OCI-LY1 (cell line): ENCODE measurements around the gene ASAP3.

Experiments
- H2AFZ ChIP-seq: fragments of 200-600 bp; sonication (generic), shearing (Covaris generic); 2 replicates; pipeline ENCODE4 v1.6.0; 2014; ENCODE audit warnings: antibody characterized with exemption, mild to moderate bottlenecking, low read length
- H3F3A ChIP-seq: fragments of 200-600 bp; sonication (generic), shearing (Covaris generic); 2 replicates; pipeline ENCODE4 v1.6.0; 2014; ENCODE audit warnings: mild to moderate bottlenecking, antibody characterized with exemption, low read length, moderate library complexity; ENCODE audit not compliant: insufficient read depth
- H3K27ac ChIP-seq: fragments of 200-600 bp; sonication (generic); 2 replicates; pipeline ENCODE4 v1.5.1; 2014; ENCODE audit warnings: low read length, mixed run types, mild to moderate bottlenecking, low read depth; ENCODE audit not compliant: poor library complexity, severe bottlenecking
- H3K27me3 ChIP-seq: fragments of 200-600 bp; sonication (generic); 2 replicates; pipeline ENCODE4 v1.6.0; 2014; ENCODE audit warnings: antibody characterized with exemption, mild to moderate bottlenecking, low read length, moderate library complexity; ENCODE audit not compliant: insufficient read depth
- H3K36me3 ChIP-seq: fragments of 200-600 bp; sonication (generic); 2 replicates; pipeline ENCODE4 v1.6.1; 2014; ENCODE audit warnings: mild to moderate bottlenecking, antibody characterized with exemption, low read length, moderate library complexity, mixed read lengths; ENCODE audit not compliant: insufficient read depth
- H3K4me1 ChIP-seq: fragments of 200-600 bp; sonication (generic); 2 replicates; pipeline ENCODE4 v1.5.1; 2014; ENCODE audit warnings: mild to moderate bottlenecking, low read length, moderate library complexity; ENCODE audit not compliant: insufficient read depth, severe bottlenecking
- H3K4me2 ChIP-seq: fragments of 200-600 bp; sonication (generic), shearing (Covaris generic); 2 replicates; pipeline ENCODE4 v1.6.1; 2014; ENCODE audit warnings: low read length
- H3K4me3 ChIP-seq: fragments of 200-600 bp; sonication (generic); 2 replicates; pipeline ENCODE4 v1.5.1; 2014; ENCODE audit warnings: low read length, low read depth, mild to moderate bottlenecking, mixed read lengths; ENCODE audit not compliant: poor library complexity, severe bottlenecking
- H3K79me2 ChIP-seq: fragments of 200-600 bp; shearing (Covaris generic); 2 replicates; pipeline ENCODE4 v1.6.1; 2016; ENCODE audit warnings: mixed run types, low read length, mixed read lengths; ENCODE audit not compliant: insufficient read depth
- H3K9ac ChIP-seq: fragments of 200-600 bp; sonication (generic), shearing (Covaris generic); 2 replicates; pipeline ENCODE4 v1.6.1; 2014; ENCODE audit warnings: mild to moderate bottlenecking, low read length, mixed read lengths
- H3K9me2 ChIP-seq: fragments of 200-600 bp; sonication (generic), shearing (Covaris generic); 2 replicates; pipeline ENCODE4 v1.6.1; 2014; ENCODE audit warnings: low read depth, mild to moderate bottlenecking, low read length, mixed read lengths
- H3K9me3 ChIP-seq: fragments of 200-600 bp; shearing (Covaris generic); 2 replicates; pipeline ENCODE4 v1.6.1; 2014; ENCODE audit warnings: low read length, mixed read lengths
- H4K20me1 ChIP-seq: fragments of 200-600 bp; sonication (generic), shearing (Covaris generic); 2 replicates; pipeline ENCODE4 v1.6.0; 2016; ENCODE audit warnings: mild to moderate bottlenecking, low read length; ENCODE audit not compliant: insufficient read depth
- EZH2 ChIP-seq: fragments of 200-600 bp; sonication (generic), shearing (Covaris generic); IDR thresholded peaks from 2 replicates; pipeline ENCODE4 v1.8.0; 2017; ENCODE audit warnings: borderline replicate concordance, mixed run types, mild to moderate bottlenecking, antibody characterized with exemption, low read length, moderate library complexity, mixed read lengths
- TF ChIP-seq, protein P1 (sequence below): fragments of 200-600 bp; sonication (generic), shearing (Covaris generic); IDR thresholded peaks from 2 replicates; pipeline ENCODE4 v1.5.1; 2017; ENCODE audit warnings: mild to moderate bottlenecking, antibody characterized with exemption, low read length, moderate library complexity, mixed read lengths

ASAP3 gene

DNA sequence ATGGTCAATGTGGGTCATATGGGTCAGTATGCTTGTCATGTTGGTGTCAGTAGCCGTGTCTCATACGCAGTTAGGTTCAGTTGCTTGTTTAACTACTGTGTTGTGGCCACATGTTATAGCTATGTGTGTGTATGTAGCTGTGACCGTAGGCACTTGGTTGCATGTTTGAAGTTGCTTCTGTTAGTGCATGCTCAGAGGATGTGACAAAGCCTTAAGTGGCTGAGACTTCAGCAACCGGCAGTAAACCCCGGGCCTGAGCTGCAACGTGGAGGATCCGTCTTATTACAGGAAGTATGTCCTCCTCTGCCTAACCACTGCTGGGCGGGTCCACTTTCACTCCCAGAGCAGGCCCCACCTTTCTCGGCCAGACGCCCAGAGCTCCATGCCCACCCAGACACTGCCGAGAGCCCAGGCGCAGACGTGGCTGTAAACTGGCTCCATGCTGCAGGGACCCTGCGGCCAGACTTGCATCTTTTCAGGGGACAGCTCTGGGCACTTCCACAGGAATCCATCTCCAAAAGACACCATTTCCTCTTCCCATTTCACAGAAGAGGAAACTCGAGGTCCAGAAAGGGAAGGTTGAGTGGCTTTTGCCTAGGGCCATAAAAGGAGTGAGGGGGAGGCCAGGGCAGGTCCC is 61.6 kb downstream of the ASAP3 start:
- no peaks in the 10 kb centered on the region for H4K20me1 ChIP-seq
- H3K79me2 ChIP-seq, result no peaks in the 10 kb centered on the region
- H2AFZ ChIP-seq, result no peak overlapping the region
- TF ChIP-seq EZH2, result no peak
- TF ChIP-seq, protein P1, sequence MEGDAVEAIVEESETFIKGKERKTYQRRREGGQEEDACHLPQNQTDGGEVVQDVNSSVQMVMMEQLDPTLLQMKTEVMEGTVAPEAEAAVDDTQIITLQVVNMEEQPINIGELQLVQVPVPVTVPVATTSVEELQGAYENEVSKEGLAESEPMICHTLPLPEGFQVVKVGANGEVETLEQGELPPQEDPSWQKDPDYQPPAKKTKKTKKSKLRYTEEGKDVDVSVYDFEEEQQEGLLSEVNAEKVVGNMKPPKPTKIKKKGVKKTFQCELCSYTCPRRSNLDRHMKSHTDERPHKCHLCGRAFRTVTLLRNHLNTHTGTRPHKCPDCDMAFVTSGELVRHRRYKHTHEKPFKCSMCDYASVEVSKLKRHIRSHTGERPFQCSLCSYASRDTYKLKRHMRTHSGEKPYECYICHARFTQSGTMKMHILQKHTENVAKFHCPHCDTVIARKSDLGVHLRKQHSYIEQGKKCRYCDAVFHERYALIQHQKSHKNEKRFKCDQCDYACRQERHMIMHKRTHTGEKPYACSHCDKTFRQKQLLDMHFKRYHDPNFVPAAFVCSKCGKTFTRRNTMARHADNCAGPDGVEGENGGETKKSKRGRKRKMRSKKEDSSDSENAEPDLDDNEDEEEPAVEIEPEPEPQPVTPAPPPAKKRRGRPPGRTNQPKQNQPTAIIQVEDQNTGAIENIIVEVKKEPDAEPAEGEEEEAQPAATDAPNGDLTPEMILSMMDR, result no peak
- H3K27ac ChIP-seq, result no peak overlapping the region
- no peaks in the 10 kb centered on the region for H3K36me3 ChIP-seq
- no peak overlapping the region for H3K9ac ChIP-seq
- H3K9me3 ChIP-seq, result no peaks in the 10 kb centered on the region
- H3K9me2 ChIP-seq, result no peaks in the 10 kb centered on the region
- no peaks in the 10 kb centered on the region for H3F3A ChIP-seq
- H3K4me3 ChIP-seq, result no peak overlapping the region
- H3K27me3 ChIP-seq, result no peaks in the 10 kb centered on the region; the same call in 1 of the 2 replicates
- no peak overlapping the region for H3K4me2 ChIP-seq
- no peaks in the 10 kb centered on the region for H3K4me1 ChIP-seq

DNA sequence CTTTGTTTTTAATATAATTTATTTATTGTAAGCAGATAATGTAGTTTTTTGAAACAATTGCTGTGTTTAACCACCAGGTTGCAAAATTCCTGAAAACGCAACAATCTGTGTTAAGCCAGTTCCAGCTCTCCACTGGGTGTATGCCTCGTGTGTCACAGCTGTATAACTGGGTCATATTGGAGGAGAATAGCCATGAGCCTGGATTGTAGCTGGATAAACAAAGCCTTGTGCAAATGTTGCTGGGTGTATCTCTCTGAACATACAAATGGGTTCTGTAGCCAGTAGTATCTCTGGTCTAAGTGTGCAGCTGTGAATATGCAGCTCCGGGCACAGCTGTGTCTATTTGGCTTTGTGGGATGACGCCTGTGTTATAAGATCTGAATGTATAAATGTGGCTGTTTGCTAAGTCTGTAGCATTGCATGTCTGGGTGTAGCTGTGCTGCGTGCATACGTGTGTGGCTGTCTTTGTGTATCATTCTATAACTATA is 62.2 kb downstream of the ASAP3 start:
- Histone ChIP-seq H3K27ac (no peak overlapping the region), H2AFZ (no peak overlapping the region), H3K36me3 (no peaks in the 10 kb centered on the region), H3K9me3 (no peaks in the 10 kb centered on the region), H3K9me2 (no peaks in the 10 kb centered on the region), H4K20me1 (no peaks in the 10 kb centered on the region), H3F3A (no peaks in the 10 kb centered on the region), H3K9ac (no peak overlapping the region), H3K79me2 (no peaks in the 10 kb centered on the region), H3K27me3 (peaks cover 6% of the 10 kb centered on the region; the same call in 1 of the 2 replicates), H3K4me2 (no peak overlapping the region), H3K4me3 (no peak overlapping the region), H3K4me1 (no peaks in the 10 kb centered on the region)
- no peak for TF ChIP-seq EZH2
- TF ChIP-seq, protein P1, result no peak

GRCh38 chr1:23421343-23421742 is 62.6 kb downstream of the ASAP3 start:
- H3K4me2 ChIP-seq, result no peak overlapping the region
- TF ChIP-seq, protein P1, result no peak
- TF ChIP-seq EZH2, result no peak
- no peaks in the 10 kb centered on the region for H3F3A ChIP-seq
- no peak overlapping the region for H3K4me3 ChIP-seq
- peaks cover 7% of the 10 kb centered on the region; the same call in 1 of the 2 replicates for H3K27me3 ChIP-seq
- no peaks in the 10 kb centered on the region for H3K4me1 ChIP-seq
- H3K9ac ChIP-seq, result no peak overlapping the region
- H2AFZ ChIP-seq, result no peak overlapping the region
- no peaks in the 10 kb centered on the region for H3K79me2 ChIP-seq
- H3K9me2 ChIP-seq, result no peaks in the 10 kb centered on the region
- H3K36me3 ChIP-seq, result no peaks in the 10 kb centered on the region
- no peaks in the 10 kb centered on the region for H3K9me3 ChIP-seq
- no peaks in the 10 kb centered on the region for H4K20me1 ChIP-seq
- H3K27ac ChIP-seq, result no peak overlapping the region
